Stimulated activated memory B cell treated with anti-CD40 and anti-IgM and Interleukin-4, amounts not matched to agents 10 μg/mL and 1 μg/mL and 100 μg/mL, for 72 hours (primary cell): ENCODE measurements around the gene GPS1.

ENCODE experiments used
- ATAC-seq: fragments of 150-1000 bp; cut with Tn5 transposase; 2 replicates; pipeline ENCODE4 v1.10.0; 2021
- H3K27ac Mint-ChIP-seq: one replicate; pipeline ENCODE4 v1.8.0; 2022; ENCODE audit warnings: mild to moderate bottlenecking, mixed read lengths
- H3K27me3 Mint-ChIP-seq: one replicate; pipeline ENCODE4 v1.8.0; 2022; ENCODE audit warnings: mixed read lengths
- H3K36me3 Mint-ChIP-seq: one replicate; pipeline ENCODE4 v1.8.0; 2022; ENCODE audit warnings: mixed read lengths
- H3K4me1 Mint-ChIP-seq: one replicate; pipeline ENCODE4 v1.8.0; 2022; ENCODE audit warnings: mixed read lengths
- H3K4me3 Mint-ChIP-seq: one replicate; pipeline ENCODE4 v1.8.0; 2022; ENCODE audit warnings: mild to moderate bottlenecking, moderate library complexity, mixed read lengths
- H3K9me3 Mint-ChIP-seq: one replicate; pipeline ENCODE4 v1.8.0; 2022; ENCODE audit warnings: mixed read lengths

GPS1 gene

DNA sequence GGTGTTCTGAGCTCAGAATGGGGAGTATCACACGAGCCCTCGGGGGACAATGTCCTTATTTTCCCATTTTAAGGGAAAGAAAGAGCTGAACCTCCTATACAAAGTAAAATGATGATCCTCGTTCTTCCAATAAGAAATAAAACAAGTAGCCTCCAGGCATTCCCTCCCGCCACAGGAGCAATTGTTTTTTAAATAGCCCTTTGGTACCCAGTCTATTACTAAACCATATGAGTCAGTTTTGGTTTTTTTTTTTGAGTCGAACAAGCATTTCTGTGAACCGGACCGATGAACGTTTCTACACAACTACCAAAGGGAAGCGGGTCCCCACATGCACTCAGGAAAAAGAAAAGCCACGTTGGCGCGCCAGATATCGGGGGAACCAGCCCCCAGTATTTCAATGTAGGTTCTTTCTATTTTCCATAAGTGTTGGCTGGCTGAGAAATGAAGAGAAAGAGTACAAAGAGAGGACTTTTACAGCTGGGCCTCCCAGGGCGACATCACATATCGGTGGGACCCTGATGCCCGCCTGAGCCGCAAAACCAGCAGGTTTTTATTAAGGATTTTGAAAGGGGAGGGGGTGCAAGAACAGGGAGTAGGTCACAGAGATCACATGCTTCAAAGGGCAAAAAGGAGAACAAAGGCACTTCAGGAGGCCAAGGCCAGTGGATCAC is 10.4 kb upstream of the GPS1 start:
- H3K4me1 Mint-ChIP-seq: peaks cover 19% of the 10 kb centered on the region
- ATAC-seq: no peak
- H3K27ac Mint-ChIP-seq: no peak overlapping the region
- no peaks in the 10 kb centered on the region for H3K36me3 Mint-ChIP-seq
- H3K4me3 Mint-ChIP-seq: no peak overlapping the region
- no peaks in the 10 kb centered on the region for H3K27me3 Mint-ChIP-seq
- H3K9me3 Mint-ChIP-seq: no peaks in the 10 kb centered on the region

DNA sequence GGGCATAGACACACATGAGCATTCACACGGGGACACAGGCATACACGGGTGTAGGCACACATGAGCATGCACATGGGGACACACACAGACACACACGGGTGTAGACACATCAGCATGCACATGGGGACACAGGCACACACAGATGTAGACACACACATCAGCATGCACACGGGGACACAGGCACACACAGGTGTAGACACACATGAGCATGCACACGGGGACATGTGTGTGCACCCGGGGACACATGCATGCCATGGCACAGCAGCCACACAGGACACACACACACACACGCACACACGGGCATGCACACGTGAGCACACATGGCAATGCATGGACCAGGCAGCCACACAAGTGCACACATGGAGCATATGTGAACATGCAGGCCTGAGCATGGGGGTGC is 9.0 kb upstream of the GPS1 start:
- Mint-ChIP-seq H3K36me3 (peaks cover 11% of the 10 kb centered on the region), H3K27me3 (no peaks in the 10 kb centered on the region), H3K4me1 (peaks cover 13% of the 10 kb centered on the region), H3K27ac (no peak overlapping the region), H3K4me3 (no peak overlapping the region), H3K9me3 (no peaks in the 10 kb centered on the region)
- no peak for ATAC-seq

DNA sequence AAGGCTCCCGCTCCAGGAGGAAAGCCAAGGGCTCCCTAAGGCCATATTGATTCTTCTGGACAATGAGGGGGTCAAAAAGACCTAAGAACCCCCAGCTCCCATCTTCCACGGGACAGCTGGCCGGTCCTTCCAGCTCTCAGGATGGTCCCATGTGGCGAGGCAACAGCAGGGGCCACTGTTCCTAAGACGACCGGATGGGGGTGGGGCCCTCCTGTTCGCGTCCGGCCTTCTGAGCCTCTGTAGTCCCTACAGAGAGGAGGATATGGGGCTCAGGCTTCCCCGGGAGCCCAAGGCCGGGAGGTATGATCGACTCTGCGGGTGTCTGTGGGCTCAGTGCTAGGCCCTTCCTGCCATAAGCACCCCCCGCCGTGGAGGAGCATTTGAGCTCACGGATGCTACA is 8.2 kb upstream of the GPS1 start:
- ATAC-seq: no peak
- no peaks in the 10 kb centered on the region for H3K9me3 Mint-ChIP-seq
- H3K4me3 Mint-ChIP-seq: no peak overlapping the region
- H3K27me3 Mint-ChIP-seq: no peaks in the 10 kb centered on the region
- peaks cover 13% of the 10 kb centered on the region for H3K36me3 Mint-ChIP-seq
- no peak overlapping the region for H3K27ac Mint-ChIP-seq
- H3K4me1 Mint-ChIP-seq: peaks cover 7% of the 10 kb centered on the region

DNA sequence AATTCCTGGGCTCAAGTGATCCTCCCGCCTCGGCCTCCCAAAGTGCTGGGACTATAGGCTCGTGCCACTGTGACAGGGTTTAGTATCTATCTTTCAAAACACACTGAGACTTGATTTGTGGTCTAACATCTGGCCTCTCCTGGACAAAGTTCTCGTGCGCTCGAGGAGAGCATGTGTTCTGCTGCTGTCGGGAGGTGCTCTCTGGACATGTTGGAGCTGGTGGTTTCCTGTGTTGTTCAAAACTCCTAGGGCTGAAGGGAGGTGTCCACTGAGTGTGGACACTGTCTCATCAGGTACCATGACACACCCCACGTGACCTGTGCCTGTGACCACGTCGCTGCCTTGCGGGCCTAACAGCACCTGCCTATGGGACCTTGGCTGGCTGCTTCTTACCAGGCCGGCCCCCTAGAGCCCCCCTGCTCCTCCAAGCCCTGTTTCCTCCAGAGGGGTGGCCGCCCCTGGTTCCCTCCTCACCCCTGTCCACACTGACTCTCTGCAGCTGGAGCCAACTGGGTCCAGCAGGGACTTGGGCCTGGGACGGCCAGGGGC is 5.7 kb upstream of the GPS1 start:
- Mint-ChIP-seq H3K4me1 (peaks cover 13% of the 10 kb centered on the region), H3K9me3 (no peaks in the 10 kb centered on the region), H3K27me3 (no peaks in the 10 kb centered on the region), H3K4me3 (no peak overlapping the region), H3K36me3 (peaks cover 13% of the 10 kb centered on the region), H3K27ac (no peak overlapping the region)
- no peak for ATAC-seq

DNA sequence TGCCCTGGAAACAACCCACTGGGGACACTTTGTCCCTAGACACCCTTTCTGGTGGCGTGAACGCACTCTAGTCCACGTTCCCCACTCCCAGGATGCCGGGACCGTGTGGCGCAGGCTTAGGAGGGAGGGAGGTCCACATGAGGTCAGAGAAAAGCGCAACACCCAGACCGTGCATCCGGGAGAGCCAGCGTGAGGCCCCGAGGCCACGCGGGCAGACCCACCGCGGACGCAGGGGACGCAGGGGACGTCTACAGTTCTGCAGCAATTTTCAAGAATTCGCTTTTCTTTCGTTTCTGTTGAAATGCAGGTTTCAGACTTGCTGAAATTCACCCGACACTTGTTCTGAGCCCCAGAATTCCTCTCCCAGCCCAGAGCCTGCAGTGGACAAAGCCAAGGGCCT is 4.8 kb upstream of the GPS1 start:
- Mint-ChIP-seq H3K9me3 (no peaks in the 10 kb centered on the region), H3K36me3 (peaks cover 13% of the 10 kb centered on the region), H3K4me1 (peaks cover 14% of the 10 kb centered on the region), H3K4me3 (no peak overlapping the region), H3K27ac (no peak overlapping the region), H3K27me3 (no peaks in the 10 kb centered on the region)
- no peak for ATAC-seq

DNA sequence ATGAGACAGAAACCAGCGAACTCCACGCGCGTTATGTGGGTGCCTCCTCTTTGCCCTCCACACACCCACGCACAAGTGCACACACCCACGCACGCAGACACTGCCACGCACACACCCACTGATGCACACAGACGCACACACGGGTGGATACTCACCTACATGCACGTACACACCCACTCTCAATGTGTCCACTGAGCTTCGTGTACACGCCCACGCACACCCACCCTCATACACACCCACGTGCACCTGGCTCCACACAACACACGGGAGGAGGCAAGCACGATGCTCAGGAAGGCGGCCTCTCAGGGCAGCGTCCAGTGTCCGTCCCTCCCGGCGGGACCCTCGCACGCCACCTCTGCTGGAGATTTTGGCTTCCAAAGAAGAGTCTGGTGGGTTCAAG is 4.3 kb upstream of the GPS1 start:
- H3K27me3 Mint-ChIP-seq: no peaks in the 10 kb centered on the region
- H3K36me3 Mint-ChIP-seq: peaks cover 13% of the 10 kb centered on the region
- no peaks in the 10 kb centered on the region for H3K9me3 Mint-ChIP-seq
- peaks cover 14% of the 10 kb centered on the region for H3K4me1 Mint-ChIP-seq
- no peak overlapping the region for H3K4me3 Mint-ChIP-seq
- ATAC-seq: no peak
- no peak overlapping the region for H3K27ac Mint-ChIP-seq

DNA sequence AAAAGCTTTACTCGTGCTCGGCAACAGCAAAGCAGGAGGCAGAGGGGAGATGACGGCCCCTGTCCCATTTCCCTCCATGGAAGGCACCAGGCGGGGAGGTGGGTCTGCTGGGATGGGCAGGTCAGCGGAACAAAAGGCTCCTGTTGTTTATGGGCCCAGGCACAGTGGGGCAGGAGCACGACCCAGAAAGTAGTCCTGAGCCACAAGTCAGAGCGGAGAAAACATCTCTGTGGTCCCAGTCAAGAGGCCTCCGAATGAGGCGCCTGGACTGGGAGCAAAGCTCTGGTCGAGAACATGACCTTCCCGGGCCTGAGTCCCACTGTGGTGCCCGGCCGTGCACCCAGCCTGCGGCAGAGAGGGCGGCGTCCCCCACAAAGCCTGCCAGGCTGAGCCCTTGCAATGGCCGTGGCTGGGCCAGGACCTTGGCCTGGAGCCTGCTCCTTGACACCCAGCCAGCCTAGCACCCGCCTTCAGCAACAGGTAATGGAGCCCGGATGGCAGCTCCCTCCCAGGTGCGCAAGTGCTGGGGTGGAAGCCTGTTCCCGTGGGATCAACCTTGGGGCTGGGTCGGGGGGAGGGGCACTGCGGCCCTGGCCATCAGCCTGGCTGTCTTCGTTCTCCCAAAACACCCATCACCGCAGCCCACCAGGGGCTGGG is 3.7 kb upstream of the GPS1 start:
- H3K27ac Mint-ChIP-seq: no peak overlapping the region
- H3K4me1 Mint-ChIP-seq: peaks cover 14% of the 10 kb centered on the region
- peaks cover 13% of the 10 kb centered on the region for H3K36me3 Mint-ChIP-seq
- no peaks in the 10 kb centered on the region for H3K9me3 Mint-ChIP-seq
- H3K27me3 Mint-ChIP-seq: no peaks in the 10 kb centered on the region
- no peak for ATAC-seq
- H3K4me3 Mint-ChIP-seq: no peak overlapping the region

DNA sequence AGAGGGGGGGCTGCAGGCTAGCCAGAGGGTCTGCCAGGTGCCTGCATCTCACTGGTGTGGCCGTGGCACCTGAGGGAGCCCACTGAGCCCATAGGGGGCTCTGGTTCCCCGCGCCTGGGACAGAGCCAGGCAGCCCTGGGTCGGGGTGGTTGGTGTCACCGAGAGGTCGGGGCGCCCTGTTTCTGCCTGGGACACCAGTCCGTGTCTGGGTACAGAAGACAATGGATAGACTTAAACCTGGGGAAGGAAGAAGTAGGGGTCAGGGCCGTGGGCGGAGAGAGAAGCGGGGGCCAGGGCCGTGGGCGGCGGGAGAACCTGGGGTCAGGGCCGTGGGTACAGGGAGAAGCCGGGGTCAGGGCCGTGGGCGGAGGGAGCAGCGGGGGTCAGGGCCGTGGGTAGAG is 3.1 kb upstream of the GPS1 start:
- Mint-ChIP-seq H3K4me3 (no peak overlapping the region), H3K27me3 (no peaks in the 10 kb centered on the region), H3K36me3 (peaks cover 13% of the 10 kb centered on the region), H3K9me3 (no peaks in the 10 kb centered on the region), H3K4me1 (peaks cover 14% of the 10 kb centered on the region), H3K27ac (no peak overlapping the region)
- ATAC-seq: no peak

DNA sequence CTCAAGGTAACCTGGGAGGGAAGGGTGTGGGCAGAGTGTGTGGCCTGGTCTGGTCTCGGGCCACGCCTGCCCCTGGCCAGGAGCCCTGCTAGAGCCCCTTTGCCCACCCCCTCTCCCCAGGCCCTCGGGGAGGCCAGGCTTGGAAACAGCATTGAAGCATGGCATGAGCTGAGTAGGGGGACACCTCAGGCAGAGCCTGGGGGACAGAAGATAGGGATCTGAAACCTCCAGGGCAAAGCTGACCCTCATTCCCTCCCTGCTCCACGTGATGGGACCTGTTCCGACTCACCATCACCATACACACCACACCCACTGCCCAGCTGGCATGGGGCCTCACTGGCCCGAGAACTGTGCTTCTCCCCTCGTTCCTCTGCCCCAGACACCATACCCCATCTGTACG is 2.6 kb upstream of the GPS1 start:
- Mint-ChIP-seq H3K4me3 (no peak overlapping the region), H3K27ac (no peak overlapping the region), H3K27me3 (no peaks in the 10 kb centered on the region), H3K9me3 (no peaks in the 10 kb centered on the region), H3K36me3 (peaks cover 13% of the 10 kb centered on the region), H3K4me1 (peaks cover 14% of the 10 kb centered on the region)
- no peak for ATAC-seq

DNA sequence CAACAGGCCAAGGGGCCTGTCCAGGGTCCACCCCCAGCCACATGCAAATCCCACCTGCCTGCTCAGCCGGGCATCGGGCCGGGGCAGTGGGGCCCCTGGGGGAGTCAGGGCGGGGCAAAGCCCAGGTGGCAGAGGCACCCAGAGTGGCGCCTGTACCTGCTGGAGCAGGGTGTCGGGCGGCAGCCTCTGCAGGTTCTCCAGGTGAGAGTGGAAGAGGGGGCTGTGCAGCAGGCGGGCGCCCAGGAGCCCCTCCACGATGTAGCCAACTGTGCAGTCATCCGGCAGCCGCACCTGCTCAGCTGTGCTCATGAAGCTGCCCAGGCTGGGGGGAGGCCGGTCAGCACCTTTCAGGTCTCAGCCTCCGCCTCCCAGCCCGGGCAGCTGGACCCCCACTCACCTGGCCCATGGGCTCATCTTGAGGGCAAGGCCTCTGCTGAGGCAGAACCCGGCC is 2.2 kb upstream of the GPS1 start:
- Mint-ChIP-seq H3K4me1 (peaks cover 14% of the 10 kb centered on the region), H3K9me3 (no peaks in the 10 kb centered on the region), H3K27ac (no peak overlapping the region), H3K27me3 (no peaks in the 10 kb centered on the region), H3K36me3 (peaks cover 15% of the 10 kb centered on the region), H3K4me3 (no peak overlapping the region)
- no peak for ATAC-seq

DNA sequence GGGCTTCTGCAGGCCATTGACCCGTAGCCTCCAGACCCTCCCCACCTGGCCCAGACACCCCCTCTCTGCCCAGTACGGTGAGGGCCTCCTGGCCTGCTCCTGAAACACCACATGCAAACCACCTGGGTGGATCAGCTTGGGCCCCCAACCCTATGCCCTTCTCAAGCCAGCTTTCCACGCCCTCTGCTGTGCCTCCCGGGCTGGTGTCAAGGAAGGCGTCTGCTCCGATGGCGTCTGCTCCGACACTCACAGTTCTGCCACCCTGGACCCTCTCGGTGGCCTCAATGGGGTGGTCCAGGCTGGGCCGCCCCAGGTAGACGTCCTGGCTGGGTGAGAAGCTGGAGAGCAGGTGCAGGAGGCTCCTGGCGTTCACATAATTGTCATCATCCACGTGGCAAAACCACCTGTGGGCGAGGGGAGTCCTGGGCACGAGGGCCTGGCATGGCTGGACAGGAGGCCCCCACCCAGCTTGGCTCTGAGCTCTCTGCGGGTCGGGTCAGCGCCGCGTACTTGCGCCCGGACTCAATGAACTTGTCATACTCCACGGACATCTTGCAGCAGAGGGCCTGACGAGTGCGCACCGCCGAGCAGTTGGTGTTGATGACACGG is 1.4 kb upstream of the GPS1 start:
- Mint-ChIP-seq H3K27ac (peak overlapping the region; percentile 83), H3K27me3 (no peaks in the 10 kb centered on the region), H3K4me1 (peaks cover 19% of the 10 kb centered on the region), H3K4me3 (peak overlapping the region; percentile 82), H3K9me3 (no peaks in the 10 kb centered on the region), H3K36me3 (peaks cover 22% of the 10 kb centered on the region)
- no peak for ATAC-seq

DNA sequence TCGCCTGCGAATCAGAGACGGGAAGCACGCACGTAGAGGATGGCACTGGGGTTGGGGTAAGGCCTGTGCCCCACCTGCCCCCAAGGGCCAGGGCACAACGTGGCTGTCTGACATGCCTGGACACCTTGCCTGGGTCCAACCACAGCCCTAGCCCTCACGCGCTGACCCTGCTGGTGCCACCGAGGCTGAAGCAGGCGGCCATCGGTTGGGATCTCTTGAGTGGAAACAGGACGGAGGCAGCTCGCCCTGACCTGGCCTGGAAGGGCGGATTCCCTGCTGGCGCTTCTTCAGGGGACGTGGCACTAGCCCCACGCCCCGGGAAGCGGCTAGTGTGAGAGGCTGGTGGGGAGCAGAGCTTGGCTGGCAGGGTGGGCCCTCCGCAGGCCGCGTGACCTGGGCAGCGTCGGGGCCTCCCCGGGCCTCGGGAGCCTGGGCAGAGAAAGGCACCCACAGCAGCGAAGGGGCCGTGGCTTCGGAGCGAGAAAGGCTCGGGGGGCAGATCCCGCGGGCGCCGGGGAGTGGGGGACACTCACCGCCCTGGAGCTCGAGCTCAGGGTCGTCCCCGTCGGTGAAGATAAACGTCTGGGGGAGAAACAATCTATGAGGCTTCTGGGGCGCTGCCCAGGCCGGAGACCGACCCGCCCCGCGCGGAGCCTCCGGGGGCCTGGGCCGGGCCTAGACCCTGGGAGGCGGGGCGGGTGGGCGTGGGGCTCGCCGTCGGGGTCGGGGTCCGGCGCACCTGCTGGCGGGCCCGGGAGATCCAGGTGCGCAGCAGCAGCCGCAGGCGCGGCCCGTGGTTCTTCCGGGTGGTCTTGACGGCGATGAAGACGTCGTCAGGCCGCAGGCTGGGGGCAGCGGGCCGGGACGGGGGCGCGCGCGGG is 697 bp upstream of the GPS1 start:
- Mint-ChIP-seq H3K36me3 (peaks cover 23% of the 10 kb centered on the region), H3K4me3 (peak overlapping the region; percentile 82), H3K4me1 (peaks cover 19% of the 10 kb centered on the region), H3K9me3 (no peaks in the 10 kb centered on the region), H3K27me3 (no peaks in the 10 kb centered on the region), H3K27ac (peak overlapping the region; percentile 83)
- no peak for ATAC-seq

DNA sequence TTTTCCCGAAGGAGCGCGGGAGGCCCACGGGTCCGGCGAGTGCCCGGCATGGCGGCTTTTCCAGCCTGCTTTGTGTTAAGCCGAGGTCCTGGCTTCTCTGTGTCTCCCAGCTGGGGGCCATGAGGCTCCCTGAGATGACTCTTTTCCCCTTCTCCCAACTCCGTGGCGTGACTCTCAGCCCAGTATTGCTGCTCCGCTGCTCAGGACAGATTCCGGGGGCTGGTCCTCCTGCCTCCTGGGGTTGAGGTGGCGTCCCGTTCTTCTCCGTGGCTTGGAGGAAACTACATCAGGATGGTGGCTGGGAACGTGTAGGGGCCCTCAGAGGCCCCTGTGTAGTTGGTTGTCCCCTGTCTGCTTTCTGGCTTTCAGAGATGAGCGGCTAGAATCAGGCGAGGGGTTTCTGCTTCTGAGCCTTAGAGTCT is 951 bp downstream of the GPS1 start:
- H3K27me3 Mint-ChIP-seq: no peaks in the 10 kb centered on the region
- peaks cover 19% of the 10 kb centered on the region for H3K4me1 Mint-ChIP-seq
- H3K36me3 Mint-ChIP-seq: peaks cover 19% of the 10 kb centered on the region
- ATAC-seq: no peak
- H3K27ac Mint-ChIP-seq: peak overlapping the region; percentile 49
- H3K9me3 Mint-ChIP-seq: no peaks in the 10 kb centered on the region
- peak overlapping the region; percentile 85 for H3K4me3 Mint-ChIP-seq

DNA sequence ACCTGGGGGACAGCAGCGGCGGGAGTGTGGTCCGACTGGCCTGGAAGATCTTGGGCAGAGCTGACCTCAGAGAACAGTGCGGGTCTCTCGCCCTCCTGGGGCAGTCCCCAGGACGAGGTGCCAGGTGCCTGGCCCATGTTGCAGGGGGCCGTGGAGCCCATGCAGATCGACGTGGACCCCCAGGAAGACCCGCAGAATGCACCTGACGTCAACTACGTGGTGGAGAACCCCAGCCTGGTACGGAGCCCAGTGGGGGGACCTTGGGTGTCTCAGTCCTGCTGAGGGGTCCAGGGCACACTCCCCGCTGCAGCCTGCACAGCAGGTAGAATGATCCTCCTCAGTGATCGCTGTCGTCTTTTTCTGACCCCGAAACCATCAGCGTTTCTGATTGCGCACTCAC is 1.4 kb downstream of the GPS1 start:
- no peak for ATAC-seq
- Mint-ChIP-seq H3K36me3 (peaks cover 21% of the 10 kb centered on the region), H3K4me1 (peaks cover 19% of the 10 kb centered on the region), H3K4me3 (peak overlapping the region; percentile 85), H3K9me3 (no peaks in the 10 kb centered on the region), H3K27me3 (no peaks in the 10 kb centered on the region), H3K27ac (no peak overlapping the region)
